ENCODE measurements around the gene PPP2R2D.

GRCh38 chr10:131929122-131929845 lies 28.5 kb downstream of the PPP2R2D start:
- no peak for TF ChIP-seq SMC3 (IDR thresholded peaks at IDR 0.05; ENCODE audit: low read depth, low read length)
- TF ChIP-seq GABPA (IDR thresholded peaks at IDR 0.05; ENCODE audit: low read depth) = no peak
- TF ChIP-seq RFX5 (IDR thresholded peaks at IDR 0.05; ENCODE audit: low read length) = no peak
- no peak for TF ChIP-seq POLR2AphosphoS5 (IDR thresholded peaks at IDR 0.05; ENCODE audit: low read depth, low read length)
- TF ChIP-seq CTCF (IDR thresholded peaks at IDR 0.05) = no peak
- no peak for TF ChIP-seq FOSL2 (IDR thresholded peaks at IDR 0.05; ENCODE audit: borderline replicate concordance, low read depth)
- no peak for TF ChIP-seq RXRA (IDR thresholded peaks at IDR 0.05; ENCODE audit: borderline replicate concordance, low read depth)
- no peak for TF ChIP-seq MXI1 (IDR thresholded peaks at IDR 0.05; ENCODE audit: low read depth, low read length)
- TF ChIP-seq TAF1 (IDR thresholded peaks at IDR 0.05; ENCODE audit: borderline replicate concordance, low read depth, low read length) = no peak

Measured in SK-N-SH (cell line).